ENCODE measurements around the gene TNPO2.
A peak's percentile ranks its signal among the peaks of the same experiment; 100 is the strongest.

Gene TNPO2

DNA sequence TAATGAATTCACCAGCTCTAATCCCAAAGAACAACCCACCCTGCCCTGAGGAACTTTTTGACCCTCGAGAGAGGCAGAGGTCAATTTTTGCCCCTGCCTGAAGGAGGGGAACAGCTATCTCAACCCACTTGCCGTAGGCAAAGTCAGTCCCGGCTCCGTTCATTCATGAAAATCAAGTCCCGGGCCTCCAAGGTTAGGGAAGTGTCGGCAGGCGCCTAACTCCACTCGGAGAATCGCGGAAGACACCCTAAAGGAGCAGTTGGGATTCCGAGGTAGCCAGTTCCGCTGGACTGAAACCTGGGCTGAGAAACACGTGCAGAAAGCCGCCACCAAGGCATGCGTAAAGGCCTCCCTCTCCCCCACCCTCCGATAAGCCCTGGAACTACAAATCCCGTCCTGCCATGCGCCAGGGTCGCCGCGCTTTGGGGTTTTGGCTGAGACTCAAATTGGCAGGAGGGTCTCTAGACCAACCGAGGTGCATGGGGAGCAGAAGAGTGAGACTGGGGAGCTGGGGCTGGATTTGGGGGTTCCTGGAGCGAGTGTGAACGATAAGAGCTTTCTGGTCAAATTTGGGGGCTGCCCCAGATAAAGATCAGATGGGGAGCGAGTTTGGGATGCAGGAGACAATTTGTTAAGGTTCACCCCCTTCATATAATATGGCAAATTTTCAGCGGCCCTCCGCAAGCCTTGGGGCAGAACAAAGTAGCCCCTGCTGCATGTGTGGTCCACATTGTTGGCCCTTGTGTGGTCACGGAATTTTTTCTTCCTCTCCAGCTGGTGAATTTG, at the start of gene TNPO2:
Gene TNPO2, minus strand, starts transcription at position 292 of the 786 bp plus-strand sequence. CDS start 2,955 bp downstream, outside the sequence.
- no peak for DNase-seq (ENCODE audit: low spot score)

DNA sequence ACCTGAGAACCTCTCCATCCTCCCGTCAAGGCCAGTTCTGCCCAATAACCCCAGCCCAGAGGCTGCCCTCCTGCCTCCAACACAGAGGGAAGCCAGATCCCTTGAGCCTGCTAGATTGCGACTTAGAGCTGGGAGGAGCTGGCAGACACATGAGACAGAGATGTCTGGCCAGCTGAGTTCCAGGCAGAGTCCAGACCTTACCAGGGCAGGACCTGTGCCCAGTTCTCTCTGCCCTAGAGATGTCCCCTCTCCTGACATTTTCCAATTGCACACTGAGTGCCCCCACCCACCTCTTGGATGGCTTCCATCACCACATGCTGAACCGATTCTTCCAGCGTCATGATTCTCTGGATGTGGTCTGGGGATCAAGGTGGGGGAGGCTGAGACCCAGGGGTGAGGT, 48.6 kb upstream of the TNPO2 start:
- DNase-seq (ENCODE audit: low spot score) = no peak

DNA sequence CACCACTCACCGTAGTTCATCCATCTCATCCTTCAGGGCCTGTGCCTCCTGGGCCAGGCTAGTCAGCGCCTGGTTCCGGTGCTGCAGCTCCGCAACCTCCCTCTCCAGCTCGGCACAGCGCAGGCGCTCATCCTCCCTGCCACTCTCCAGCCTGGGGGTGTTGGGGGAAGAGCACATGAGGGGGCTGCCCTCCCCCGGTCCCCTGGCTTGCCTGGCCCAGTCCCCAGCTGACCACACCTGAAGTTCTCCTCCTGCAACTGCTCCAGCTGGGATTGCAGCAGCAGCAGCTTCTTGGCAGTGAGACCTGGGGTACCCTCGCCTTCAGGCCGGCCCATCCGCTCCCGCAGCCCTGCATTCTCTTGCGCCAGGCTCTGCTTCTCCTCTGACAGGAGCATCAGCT, 47.2 kb upstream of the TNPO2 start:
- DNase-seq (ENCODE audit: low spot score) = no peak

DNA sequence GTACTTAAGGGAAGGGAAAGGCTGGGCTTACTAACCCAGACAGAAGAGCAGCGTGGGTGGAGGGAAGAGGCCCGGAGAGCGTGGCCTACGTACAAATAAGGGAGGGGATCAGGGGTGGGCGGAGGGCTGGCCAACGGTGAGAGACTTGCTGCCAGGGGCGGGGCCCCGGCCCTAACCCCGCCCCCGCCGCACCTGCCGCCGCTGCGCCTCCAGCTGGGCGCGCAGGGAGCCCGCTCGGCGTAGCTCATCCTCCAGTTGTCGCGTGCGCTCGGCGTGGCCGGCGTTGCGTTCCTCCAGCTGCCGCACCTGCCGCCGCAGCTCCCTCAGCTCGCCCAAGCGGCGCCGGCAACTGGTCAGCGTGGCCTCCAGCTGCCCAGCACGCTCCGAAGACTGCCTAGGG, 46.0 kb upstream of the TNPO2 start:
- no peak for DNase-seq (ENCODE audit: low spot score)

DNA sequence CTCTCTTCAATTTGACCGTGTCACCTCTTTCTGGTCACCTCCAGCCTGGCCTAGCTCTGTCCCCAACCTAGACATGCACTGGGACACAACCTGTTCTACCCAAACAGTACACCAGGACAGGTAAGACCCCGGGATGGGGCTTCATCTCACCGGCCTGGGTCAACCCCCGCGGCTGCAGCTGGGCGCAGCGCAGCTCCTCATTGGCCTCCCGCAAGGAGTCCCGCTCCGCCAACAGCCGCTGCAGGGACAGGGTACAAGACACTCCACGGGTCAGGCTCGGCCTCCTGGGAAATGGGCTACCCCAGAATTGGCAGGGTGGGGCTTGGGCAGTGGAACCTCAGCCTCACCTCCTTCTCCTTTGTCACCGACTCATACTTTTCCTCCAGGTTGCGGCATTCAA, 43.9 kb upstream of the TNPO2 start:
- DNase-seq (ENCODE audit: low spot score) = no peak

DNA sequence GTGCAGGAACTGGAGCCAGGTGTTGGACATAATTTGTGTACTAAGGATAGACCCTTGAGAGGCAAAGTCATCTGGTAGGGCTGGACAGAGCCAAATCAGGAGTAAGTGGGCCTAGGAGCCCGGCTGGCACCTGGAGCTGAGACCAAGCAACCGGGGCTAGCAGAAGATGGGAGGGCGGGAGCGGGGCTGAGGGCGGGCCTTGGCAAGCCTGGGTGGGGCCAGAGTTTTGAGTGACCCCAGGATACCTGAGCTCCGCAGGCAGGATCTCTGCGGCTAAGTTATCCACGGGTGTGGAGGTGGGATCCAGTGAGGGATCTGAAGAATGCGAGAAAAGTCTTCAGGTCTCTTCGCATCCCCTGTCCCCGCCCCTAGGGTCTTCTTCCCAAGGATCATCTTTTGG, 43.4 kb upstream of the TNPO2 start:
- DNase-seq (ENCODE audit: low spot score) = no peak

DNA sequence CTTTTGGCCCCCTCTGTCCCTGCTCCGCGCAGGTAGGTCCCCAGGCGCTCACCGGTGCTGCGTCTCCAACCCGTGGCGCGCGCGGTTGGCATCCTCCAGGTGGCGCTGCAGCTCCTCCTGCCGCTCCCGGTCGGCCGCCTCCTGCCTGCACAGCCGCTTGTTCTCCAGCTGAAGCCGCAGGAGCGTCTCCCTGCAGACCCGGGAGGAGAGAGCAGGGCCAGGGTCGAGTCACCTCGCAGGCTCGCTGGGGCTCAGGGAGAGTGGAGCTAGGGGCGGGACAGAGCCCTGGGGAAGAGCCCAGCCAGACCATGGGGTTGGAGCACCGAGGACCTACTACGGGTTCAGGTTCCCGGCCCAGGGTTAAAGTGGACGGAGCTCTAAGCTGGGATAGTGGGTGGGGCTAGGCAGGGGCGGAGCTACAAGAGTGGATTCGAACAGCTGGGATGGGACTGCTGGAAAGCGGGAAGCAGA, 42.4 kb upstream of the TNPO2 start:
- DNase-seq (ENCODE audit: low spot score) = peak; percentile 91

DNA sequence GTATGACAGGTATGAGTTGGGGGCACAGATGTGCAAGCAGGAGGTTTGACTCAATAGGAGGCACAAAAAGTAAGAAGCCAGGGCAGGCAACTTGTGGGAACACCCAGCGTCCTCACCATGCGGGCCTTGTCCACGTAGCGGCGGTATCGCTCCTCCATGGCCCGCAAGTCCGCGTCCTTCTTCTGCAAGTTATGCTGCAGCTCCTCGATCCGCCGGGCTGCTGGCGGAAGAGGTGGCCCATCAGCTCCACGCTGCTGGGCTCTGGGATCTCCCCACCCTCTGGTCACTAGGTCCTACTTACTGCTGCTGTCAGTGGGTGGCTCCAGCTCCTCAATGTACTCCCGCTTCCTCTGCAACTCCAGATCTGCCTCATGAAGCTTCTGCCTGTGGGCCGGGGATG, 41.0 kb upstream of the TNPO2 start:
- DNase-seq (ENCODE audit: low spot score) = no peak

DNA sequence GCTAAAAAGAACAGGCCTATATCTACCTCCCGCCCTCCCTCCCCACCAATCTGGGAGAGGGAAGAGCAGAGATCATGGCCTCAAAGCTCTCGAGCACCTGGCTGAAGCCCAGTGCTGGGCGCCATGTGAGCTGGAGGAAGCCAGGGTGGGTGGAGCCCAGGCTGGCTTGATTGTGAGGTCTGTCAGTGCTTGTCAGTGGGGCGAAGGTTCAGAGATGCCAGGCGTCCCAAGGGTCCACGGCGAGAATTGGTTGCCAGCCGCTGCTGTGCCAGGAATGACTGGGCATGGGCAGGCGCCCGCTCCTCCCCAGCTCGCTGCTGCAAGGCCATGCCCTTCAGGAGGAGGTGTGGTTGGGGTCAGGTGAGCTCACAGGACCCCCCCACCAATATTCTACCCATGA, 39.4 kb upstream of the TNPO2 start:
- DNase-seq (ENCODE audit: low spot score) = no peak

DNA sequence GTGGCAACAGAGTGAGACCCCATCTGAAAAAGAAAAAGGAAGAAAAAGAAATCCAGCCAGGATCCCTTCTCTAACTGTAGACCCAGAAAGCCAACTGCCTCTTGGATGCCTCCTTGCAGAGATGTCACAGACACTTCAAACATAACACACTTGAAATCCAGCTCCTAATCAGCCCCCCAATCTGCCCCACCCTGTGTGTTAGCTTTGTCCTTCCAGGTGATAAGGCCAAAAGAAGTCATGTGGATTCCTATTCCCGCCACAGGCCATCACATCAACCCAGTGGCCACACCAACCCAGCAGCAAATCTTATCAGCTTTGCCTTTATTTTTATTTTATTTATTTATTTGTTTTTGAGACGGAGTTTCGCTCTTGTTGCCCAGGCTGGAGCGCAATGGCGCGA, 36.0 kb upstream of the TNPO2 start:
- DNase-seq (ENCODE audit: low spot score) = no peak

DNA sequence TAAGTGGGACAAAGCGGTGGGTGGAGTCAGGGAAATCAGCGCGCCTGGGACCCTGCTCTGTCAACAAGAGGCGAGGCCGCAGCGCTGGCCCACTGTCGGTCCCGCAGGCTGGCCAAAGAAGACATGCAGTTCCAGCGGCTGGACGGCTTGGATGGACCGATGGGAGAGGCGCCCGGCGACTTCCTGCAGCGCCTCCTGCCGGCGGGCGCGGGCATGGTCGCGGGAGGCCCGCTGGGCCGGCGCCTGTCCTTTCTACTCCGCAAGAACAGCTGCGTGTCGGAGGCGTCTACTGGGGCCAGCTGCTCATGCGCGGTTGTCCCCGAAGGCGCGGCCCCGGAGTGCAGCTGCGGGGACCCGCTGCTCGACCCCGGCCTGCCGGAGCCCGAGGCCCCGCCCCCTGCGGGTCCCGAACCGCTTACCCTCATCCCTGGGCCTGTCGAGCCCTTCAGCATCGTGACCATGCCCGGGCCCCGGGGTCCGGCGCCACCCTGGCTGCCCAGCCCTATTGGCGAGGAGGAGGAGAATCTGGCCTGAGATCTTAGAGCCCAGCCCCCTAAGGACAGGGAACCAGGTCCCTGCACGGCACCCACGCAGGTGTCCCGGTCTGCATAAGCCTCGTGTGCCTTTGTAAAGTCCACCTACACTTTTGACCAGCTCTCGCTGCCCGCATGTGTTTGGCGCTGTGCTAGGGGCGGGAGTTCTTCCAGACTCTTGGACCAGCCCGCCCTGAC, 34.0 kb upstream of the TNPO2 start:
- DNase-seq (ENCODE audit: low spot score) = peak; percentile 78

DNA sequence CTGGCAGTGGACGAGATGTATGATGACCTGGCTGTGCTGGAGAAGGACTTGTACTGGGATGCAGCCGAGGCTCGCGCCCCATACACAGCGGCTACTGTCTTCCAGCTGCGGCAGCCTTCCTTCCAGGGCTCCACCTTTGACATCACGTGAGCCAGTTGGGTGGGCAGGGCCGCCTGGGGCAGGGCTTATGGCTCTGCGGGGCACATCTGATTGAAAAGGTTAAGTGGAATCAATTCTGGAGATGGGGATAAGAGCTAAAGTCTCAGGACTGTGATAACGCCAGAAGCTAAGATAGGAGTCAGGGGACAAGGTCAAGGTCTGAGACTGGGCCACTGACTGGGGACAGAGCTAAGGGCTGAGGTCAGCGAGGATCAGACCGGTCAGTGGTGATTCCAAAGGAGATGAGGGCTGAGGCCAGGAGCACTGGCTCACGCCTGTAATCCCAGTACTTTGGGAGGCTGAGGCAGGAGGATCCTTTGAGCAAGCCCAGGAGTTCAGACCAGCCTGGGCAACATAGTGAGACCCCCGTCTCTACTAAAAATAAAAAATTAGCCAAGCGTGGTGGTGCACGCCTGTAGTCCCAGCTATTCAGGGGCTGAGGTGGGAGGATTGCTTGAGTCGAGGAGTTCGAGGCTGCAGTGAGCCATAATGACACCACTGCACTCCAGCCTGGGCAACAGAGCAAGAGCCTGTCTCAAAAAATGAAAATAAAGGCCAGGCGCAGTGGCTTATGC, 32.6 kb upstream of the TNPO2 start:
- DNase-seq (ENCODE audit: low spot score) = no peak

DNA sequence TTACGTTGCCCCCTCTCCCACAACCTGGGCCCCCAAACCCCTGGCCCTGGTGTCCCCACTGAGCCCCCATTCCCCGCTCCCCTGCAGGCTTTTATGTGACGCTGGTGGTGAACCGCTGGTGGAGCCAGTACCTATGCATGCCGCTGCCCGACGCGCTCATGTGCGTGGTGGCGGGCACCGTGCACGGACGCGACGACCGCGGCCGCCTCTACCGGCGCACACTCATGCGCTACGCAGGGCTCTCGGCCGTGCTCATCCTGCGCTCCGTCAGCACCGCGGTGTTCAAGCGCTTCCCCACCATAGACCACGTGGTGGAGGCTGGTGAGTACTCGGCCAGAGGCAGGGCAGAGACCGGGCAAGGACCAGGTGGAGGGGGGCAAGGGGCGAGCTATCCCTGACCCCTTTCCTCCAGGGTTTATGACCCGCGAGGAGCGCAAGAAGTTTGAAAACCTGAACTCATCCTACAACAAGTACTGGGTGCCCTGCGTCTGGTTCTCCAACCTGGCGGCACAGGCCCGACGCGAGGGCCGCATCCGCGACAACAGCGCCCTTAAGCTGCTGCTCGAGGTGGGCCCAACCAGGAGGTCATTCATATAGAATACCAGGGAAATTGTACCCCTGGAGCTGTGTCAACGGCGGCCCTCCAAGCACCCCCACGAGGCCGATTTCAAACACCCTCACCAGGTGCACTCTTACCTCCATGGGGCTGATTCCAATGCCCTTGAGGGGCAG, 30.9 kb upstream of the TNPO2 start:
- DNase-seq (ENCODE audit: low spot score) = no peak

DNA sequence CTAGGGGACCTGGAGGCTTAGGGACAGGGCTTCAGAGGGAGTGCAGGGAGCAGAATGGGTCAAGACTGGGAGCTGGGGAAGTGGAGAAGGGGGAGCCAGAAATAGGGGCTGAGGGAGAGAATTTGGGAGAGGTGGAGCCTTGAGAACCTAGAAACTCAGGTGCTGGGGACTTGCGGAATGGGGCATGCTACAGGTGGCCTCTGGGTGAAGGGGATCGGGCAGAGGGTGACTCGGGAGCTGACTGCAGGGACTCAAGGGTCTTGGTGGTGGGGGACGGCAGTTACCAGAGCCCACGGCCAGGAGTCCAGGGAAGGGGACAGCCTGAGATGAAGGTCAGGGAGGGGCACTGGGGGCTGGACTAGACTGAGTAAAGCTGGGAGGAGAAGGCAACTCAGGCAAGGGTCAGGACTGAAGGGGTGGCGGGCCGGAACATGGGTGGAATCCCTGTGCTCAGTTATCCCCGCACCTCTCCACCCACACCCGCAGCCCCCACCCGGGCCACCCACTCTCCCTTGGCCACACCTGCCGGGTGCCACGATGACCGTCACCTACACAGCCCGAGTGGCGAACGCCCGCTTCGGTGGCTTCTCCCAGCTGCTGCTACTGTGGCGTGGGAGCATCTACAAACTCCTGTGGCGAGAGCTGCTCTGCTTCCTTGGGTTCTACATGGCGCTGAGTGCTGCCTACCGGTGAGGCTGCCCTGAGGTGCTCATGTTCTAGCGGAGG, 28.5 kb upstream of the TNPO2 start:
- no peak for DNase-seq (ENCODE audit: low spot score)

DNA sequence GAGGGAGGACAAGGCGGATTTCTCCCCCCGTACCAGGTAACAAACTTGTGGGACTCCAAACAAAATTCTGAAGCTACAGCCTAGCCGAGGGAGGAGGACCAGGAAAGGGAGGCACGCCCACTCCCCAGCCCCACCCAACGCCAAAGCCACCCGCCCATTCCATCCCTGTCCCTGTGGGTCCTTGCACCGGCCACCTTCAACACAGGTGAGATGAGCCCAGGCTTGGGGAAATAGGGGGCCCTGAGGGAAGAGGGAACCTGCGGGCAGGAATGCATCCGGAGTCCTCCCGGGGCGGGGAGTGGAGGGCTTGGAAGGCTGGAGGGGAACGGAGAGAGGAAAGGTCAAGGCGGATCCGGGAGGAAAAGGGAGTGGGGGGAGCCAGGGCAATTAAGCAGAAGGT, 27.9 kb upstream of the TNPO2 start, which contains the start of gene BEST2:
Gene BEST2, plus strand, starts transcription at position 157 of the 400 bp plus-strand sequence. CDS start 802 bp downstream, outside the sequence.
- DNase-seq (ENCODE audit: low spot score) = no peak

DNA sequence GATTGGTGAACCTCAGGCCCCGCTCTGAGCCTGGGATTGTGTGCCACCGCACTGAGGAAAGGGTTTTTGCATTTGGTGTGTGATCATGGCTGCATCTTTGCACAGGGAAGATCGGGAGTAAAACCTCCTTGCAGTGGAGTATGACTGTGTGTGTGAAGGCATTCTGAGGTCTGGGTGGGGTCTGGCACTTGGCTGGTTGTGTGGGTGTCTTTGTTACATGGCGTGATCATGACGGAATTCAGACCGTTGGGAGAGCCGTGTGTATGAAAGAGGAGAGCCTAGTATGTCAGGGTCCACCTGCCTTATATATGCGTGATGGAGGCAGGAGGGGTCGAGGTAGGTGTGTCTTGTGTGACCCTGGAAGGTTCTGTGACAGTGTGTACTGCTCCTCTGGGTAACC, 27.1 kb upstream of the TNPO2 start:
- DNase-seq (ENCODE audit: low spot score) = no peak

DNA sequence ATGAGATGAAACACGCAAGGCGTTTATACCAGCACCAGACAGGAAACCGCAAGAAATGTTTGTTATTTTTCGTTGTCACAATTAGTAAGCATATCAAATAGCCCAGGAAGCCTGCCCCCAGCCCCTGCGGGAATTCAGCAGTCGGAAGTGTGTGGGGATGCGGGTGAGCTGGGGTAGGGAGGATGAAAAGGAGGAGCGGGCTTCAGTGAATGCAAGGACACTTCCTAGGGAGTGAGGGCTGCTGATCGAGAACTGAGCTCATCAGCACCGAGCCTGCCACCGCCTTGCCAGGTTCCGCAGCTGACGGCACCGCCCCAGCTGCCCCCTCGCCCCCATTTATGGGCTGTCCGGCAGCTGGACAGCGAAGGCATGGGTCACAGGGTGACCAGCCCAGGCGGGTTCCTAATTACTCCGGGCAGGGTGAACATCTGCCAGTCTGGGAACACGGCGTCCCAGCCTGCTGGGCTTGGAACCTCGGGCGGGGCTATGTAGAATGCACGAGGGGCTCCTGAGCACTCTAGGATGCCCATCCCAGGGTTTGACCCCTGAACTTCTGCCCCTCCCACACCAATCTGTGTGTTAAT, 26.3 kb upstream of the TNPO2 start:
- no peak for DNase-seq (ENCODE audit: low spot score)

DNA sequence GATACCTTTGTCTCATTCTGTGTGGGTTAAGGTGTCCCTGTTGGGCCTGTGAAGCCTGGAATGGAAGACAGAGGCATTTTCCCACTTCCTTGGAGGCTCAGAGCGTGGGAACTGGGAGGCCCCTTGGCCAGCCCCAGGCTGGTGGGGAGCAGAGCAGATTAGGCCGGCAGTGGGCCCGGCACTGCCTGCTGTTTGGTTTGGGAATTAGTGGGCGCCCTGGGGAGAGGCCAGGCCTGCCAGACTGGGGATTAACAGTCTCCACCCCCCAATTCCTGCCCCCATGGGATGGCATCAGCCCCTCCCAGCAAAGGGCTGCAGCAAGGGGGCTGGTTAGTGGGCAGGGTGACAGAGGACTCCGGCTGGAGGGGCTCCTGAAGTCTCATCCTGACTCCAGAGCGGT, 24.8 kb upstream of the TNPO2 start:
- no peak for DNase-seq (ENCODE audit: low spot score)

DNA sequence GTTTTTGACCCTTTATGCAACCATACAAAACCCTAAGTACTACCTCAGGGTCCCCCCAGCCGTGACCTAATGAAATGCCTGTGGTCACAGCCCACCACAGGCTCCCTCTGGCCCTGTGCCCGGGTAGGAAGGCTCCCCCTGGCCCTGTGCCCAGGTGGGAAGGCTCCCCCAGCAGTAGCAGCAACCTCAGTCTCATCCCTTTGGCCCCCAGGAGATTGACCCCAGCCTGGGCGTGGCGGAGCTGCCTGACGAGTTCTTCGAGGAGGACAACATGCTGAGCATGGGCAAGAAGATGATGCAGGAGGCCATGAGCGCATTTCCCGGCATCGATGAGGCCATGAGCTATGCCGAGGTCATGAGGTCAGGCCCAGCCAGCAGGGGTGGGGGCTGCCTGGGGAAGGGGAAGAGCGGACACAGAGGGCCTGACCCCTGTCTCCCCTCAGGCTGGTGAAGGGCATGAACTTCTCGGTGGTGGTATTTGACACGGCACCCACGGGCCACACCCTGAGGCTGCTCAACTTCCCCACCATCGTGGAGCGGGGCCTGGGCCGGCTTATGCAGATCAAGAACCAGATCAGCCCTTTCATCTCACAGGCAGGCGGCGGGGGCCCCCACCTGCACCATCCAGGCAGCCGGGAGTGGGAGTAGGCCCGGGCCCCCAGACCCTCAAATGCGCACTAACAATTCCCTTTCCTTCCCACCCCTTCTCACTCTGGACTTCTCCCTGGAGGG, 21.6 kb upstream of the TNPO2 start:
- no peak for DNase-seq (ENCODE audit: low spot score)

DNA sequence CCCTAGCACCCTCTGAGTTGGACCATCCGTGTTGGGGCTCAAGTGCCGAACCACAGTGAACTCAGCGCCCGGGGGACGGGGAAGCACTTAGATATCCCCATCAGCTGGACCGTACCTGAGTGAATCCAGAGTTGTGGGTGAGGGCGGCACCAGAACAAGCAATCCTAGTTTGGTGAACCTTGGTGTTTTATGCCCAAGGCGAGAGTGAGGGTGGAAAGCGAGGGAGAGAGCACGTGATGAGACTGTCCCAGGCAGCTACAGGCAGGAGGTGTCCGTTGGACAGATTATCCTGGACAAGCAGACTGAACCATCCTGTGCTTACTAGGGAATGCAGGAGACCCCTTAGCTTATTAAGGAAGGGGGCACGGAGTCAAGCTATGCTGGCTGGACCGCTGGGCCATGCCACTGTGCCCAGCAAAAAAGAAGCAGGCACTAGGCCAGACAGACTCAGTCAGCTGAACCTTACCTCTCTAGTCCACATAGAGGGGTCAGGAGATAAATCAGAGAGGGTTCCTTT, 14.2 kb upstream of the TNPO2 start:
- no peak for DNase-seq (ENCODE audit: low spot score)

Measured in left forelimb (tissue), 1 donor.